ENCODE results near the gene ATP2C2. TPM values are rescaled to one million over a fixed set of nuclear protein-coding genes. Genes with fewer than 3 reads are reported as not detected.

ATP2C2 gene
- polyA plus RNA-seq, 1 donor (not counting 4 experiments of a cell fraction or from before 2014, with no cell fraction given), result 0.96 TPM

GRCh38 chr16:84423416-84423837 is 55.1 kb downstream of the ATP2C2 start:
- Histone ChIP-seq H3K9me1 (ENCODE audit: control insufficient read depth, extremely low read depth, insufficient read depth, low read length) (no peaks in the 10 kb centered on the region), H3K9me3 (ENCODE audit: control insufficient read depth, low read depth, low read length) (no peaks in the 10 kb centered on the region), H3K9ac (ENCODE audit: control insufficient read depth, extremely low read depth, insufficient read depth, low read length) (no peak overlapping the region), H2AFZ (ENCODE audit: control insufficient read depth, low read length) (peak overlapping the region; percentile 59), H4K20me1 (ENCODE audit: control insufficient read depth, extremely low read depth, insufficient read depth, low read length) (no peaks in the 10 kb centered on the region), H3K4me3 (ENCODE audit: control insufficient read depth in 2 of 3, extremely low read depth in 1 of 3, insufficient read depth in 2 of 3, low read depth in 1 of 3, low read length in 3 of 3) (no peak overlapping the region), H3K4me1 (ENCODE audit: control insufficient read depth, extremely low read depth, insufficient read depth, low read length) (no peaks in the 10 kb centered on the region), H3K27ac (ENCODE audit: control insufficient read depth, insufficient read depth, low read length) (no peak overlapping the region), H3K79me2 (ENCODE audit: control insufficient read depth, insufficient read depth, low read length) (no peaks in the 10 kb centered on the region), H3K27me3 (ENCODE audit: control insufficient read depth, extremely low read depth, insufficient read depth, low read length) (no peaks in the 10 kb centered on the region), H3K36me3 (ENCODE audit: control insufficient read depth in 2 of 2, extremely low read depth in 1 of 2, insufficient read depth in 2 of 2, low read length in 2 of 2) (no peaks in the 10 kb centered on the region), H3K4me2 (ENCODE audit: control insufficient read depth, extremely low read depth, insufficient read depth, low read depth, low read length) (no peak overlapping the region)
- dilution Hi-C loops (cut with MboI; ENCODE audit: extremely low pct_ligation_motif_present, low sequenced_read_pairs), result no loop called here
- TF ChIP-seq EZH2 (IDR thresholded peaks at IDR 0.05; ENCODE audit: low read length), result no peak
- TF ChIP-seq, protein P1, sequence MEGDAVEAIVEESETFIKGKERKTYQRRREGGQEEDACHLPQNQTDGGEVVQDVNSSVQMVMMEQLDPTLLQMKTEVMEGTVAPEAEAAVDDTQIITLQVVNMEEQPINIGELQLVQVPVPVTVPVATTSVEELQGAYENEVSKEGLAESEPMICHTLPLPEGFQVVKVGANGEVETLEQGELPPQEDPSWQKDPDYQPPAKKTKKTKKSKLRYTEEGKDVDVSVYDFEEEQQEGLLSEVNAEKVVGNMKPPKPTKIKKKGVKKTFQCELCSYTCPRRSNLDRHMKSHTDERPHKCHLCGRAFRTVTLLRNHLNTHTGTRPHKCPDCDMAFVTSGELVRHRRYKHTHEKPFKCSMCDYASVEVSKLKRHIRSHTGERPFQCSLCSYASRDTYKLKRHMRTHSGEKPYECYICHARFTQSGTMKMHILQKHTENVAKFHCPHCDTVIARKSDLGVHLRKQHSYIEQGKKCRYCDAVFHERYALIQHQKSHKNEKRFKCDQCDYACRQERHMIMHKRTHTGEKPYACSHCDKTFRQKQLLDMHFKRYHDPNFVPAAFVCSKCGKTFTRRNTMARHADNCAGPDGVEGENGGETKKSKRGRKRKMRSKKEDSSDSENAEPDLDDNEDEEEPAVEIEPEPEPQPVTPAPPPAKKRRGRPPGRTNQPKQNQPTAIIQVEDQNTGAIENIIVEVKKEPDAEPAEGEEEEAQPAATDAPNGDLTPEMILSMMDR (optimal IDR thresholded peaks at IDR 0.05 in 1 of 3, IDR thresholded peaks at IDR 0.05 in 1 of 3, conservative IDR thresholded peaks at IDR 0.05 in 1 of 3; ENCODE audit: extremely low read depth in 1 of 3, insufficient read depth in 2 of 3, low read length in 3 of 3), result no peak
- no peak for FAIRE-seq
- no peak for DNase-seq (ENCODE audit: low read depth, low spot score)

DNA sequence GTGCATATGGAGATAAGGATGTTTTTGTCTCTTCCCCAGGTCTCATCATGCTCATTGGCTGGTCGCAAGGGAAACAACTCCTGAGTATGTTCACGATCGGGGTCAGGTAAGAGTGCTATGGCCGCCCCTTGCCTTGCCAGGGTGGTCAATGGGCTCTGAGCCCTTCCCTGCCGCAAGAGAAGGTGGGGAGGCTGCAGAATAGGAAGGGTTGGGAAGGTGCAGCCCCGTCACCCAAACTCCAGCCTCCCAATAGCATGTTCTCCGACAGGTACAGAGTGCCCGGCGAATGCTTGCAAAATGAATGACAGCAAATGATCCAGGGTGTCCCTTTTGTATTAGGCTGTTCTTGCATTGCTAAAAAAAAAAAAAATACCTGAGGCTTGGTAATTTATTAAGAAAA is 57.4 kb downstream of the ATP2C2 start:
- no peaks in the 10 kb centered on the region for H3K9me3 ChIP-seq (ENCODE audit: control insufficient read depth, low read depth, low read length)
- H3K36me3 ChIP-seq (ENCODE audit: control insufficient read depth in 2 of 2, extremely low read depth in 1 of 2, insufficient read depth in 2 of 2, low read length in 2 of 2), result no peaks in the 10 kb centered on the region
- no peak overlapping the region for H3K4me2 ChIP-seq (ENCODE audit: control insufficient read depth, extremely low read depth, insufficient read depth, low read depth, low read length)
- H3K27me3 ChIP-seq (ENCODE audit: control insufficient read depth, extremely low read depth, insufficient read depth, low read length), result no peaks in the 10 kb centered on the region
- no peak overlapping the region for H3K27ac ChIP-seq (ENCODE audit: control insufficient read depth, insufficient read depth, low read length)
- no peak for TF ChIP-seq EZH2 (IDR thresholded peaks at IDR 0.05; ENCODE audit: low read length)
- TF ChIP-seq, protein P1 (optimal IDR thresholded peaks at IDR 0.05 in 1 of 3, IDR thresholded peaks at IDR 0.05 in 1 of 3, conservative IDR thresholded peaks at IDR 0.05 in 1 of 3; ENCODE audit: extremely low read depth in 1 of 3, insufficient read depth in 2 of 3, low read length in 3 of 3), result no peak
- H2AFZ ChIP-seq (ENCODE audit: control insufficient read depth, low read length), result no peak overlapping the region
- no peaks in the 10 kb centered on the region for H3K9me1 ChIP-seq (ENCODE audit: control insufficient read depth, extremely low read depth, insufficient read depth, low read length)
- H3K4me1 ChIP-seq (ENCODE audit: control insufficient read depth, extremely low read depth, insufficient read depth, low read length), result no peaks in the 10 kb centered on the region
- dilution Hi-C loops (cut with MboI; ENCODE audit: extremely low pct_ligation_motif_present, low sequenced_read_pairs), result loop anchor here (25.0 kb wide), 1 partner anchor 163 kb away; no protein-coding TSS in a partner anchor
- H3K4me3 ChIP-seq (ENCODE audit: control insufficient read depth in 2 of 3, extremely low read depth in 1 of 3, insufficient read depth in 2 of 3, low read depth in 1 of 3, low read length in 3 of 3), result no peak overlapping the region
- no peak for FAIRE-seq
- no peak overlapping the region for H3K9ac ChIP-seq (ENCODE audit: control insufficient read depth, extremely low read depth, insufficient read depth, low read length)
- no peak for DNase-seq (ENCODE audit: low read depth, low spot score)
- no peaks in the 10 kb centered on the region for H3K79me2 ChIP-seq (ENCODE audit: control insufficient read depth, insufficient read depth, low read length)
- H4K20me1 ChIP-seq (ENCODE audit: control insufficient read depth, extremely low read depth, insufficient read depth, low read length), result no peaks in the 10 kb centered on the region
